Calu3 (cell line): Measurements from ENCODE around the gene TRPV4. TPM values are rescaled to one million over a fixed set of nuclear protein-coding genes. Genes with fewer than 3 reads are reported as not detected.

ENCODE experiments used
- BruUV-seq: library from RNA; stranded (reverse); fragments of 400-500 nt; replicated peaks from 2 replicates; lab custom pipeline; 2021; lab: Mats Ljungman, UMichigan
- CTCF ChIA-PET: fragments of 300-600 bp; sonication (Branson Sonifier 250); formaldehyde crosslinking; loops from one replicate; lab custom pipeline; 2022; ENCODE audit warnings: antibody characterized with exemption; lab: Charles Lee
- DNase-seq: peaks from one replicate; pipeline ENCODE4 v3.0.0; 2022
- H3K27ac Mint-ChIP-seq: one replicate; pipeline ENCODE4 v1.8.0; 2022; ENCODE audit warnings: mixed read lengths; ENCODE audit not compliant: unreplicated experiment
- H3K27me3 Mint-ChIP-seq: one replicate; pipeline ENCODE4 v1.8.0; 2022; ENCODE audit warnings: mixed read lengths; ENCODE audit not compliant: unreplicated experiment
- H3K36me3 Mint-ChIP-seq: one replicate; pipeline ENCODE4 v1.8.0; 2022; ENCODE audit warnings: mild to moderate bottlenecking, moderate library complexity, mixed read lengths; ENCODE audit not compliant: insufficient read depth, unreplicated experiment
- H3K4me1 Mint-ChIP-seq: one replicate; pipeline ENCODE4 v1.8.0; 2022; ENCODE audit warnings: mild to moderate bottlenecking, low read depth, mixed read lengths; ENCODE audit not compliant: unreplicated experiment
- H3K4me3 Mint-ChIP-seq: one replicate; pipeline ENCODE4 v1.8.0; 2022; ENCODE audit warnings: mild to moderate bottlenecking, low read depth, moderate library complexity, mixed read lengths; ENCODE audit not compliant: unreplicated experiment
- H3K9me3 Mint-ChIP-seq: one replicate; pipeline ENCODE4 v1.8.0; 2022; ENCODE audit warnings: low read depth, mixed read lengths; ENCODE audit not compliant: unreplicated experiment
- intact Hi-C: fragments of 100-400 bp; cut with micrococcal nuclease; formaldehyde crosslinking; loops from one replicate; pipeline ENCODE4 v1.10.0; 2022; ENCODE audit not compliant: unreplicated experiment
- total RNA-seq: library from RNA; stranded (reverse); gene quantifications from 2 replicates; pipeline ENCODE4 v1.2.3, GENCODE V29; 2022
- TF ChIP-seq, protein P1 (sequence below): fragments of 200-600 bp; IDR thresholded peaks from one replicate; pipeline ENCODE4 v1.8.0; 2022; ENCODE audit warnings: antibody characterized with exemption; ENCODE audit not compliant: unreplicated experiment

TRPV4 gene
- total RNA-seq, 1 experiment from 2014 or later, result 25.3 TPM

DNA sequence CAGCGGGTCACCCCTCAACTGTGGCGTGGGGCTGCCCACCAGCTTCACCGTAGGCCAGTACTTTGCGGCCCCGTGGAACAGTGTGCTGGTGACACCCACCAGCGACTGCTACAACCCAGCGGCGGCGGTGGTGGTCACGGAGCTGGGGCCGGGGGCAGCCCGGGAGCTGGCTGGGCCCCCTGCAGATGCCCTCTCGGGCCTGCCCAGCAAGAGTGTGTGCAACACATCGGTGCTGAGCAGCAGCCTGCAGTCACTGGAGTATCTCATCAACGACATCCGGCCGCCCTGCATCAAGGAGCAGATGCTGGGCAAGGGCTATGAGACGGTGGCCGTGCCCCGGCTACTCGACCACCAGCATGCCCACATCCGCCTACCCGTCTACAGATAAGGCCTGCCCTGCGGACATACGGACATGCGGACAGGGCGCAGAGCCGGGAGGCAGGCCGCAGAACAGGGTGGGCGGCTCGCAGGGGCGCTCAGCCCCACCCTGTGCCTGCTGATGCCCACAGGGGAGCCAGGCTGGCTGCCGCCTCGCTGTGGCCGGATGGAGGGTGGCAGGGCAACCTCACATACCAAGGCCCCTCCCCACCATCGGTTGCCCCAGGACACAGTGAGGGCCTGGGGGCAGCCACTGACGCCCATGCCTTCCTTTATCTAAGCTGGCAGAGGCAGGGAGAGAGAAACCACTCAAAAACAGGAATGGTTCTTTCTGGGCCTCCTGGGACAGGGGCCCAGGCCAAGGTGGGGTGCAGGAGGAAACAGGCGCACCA, 64.1 kb downstream of the TRPV4 start:
- H3K27ac Mint-ChIP-seq, result no peak overlapping the region
- H3K27me3 Mint-ChIP-seq, result no peaks in the 10 kb centered on the region
- H3K9me3 Mint-ChIP-seq, result no peaks in the 10 kb centered on the region
- intact Hi-C loops, result no loop called here
- CTCF ChIA-PET, result no interaction called here
- H3K4me1 Mint-ChIP-seq, result peaks cover 10% of the 10 kb centered on the region
- TF ChIP-seq, protein P1, sequence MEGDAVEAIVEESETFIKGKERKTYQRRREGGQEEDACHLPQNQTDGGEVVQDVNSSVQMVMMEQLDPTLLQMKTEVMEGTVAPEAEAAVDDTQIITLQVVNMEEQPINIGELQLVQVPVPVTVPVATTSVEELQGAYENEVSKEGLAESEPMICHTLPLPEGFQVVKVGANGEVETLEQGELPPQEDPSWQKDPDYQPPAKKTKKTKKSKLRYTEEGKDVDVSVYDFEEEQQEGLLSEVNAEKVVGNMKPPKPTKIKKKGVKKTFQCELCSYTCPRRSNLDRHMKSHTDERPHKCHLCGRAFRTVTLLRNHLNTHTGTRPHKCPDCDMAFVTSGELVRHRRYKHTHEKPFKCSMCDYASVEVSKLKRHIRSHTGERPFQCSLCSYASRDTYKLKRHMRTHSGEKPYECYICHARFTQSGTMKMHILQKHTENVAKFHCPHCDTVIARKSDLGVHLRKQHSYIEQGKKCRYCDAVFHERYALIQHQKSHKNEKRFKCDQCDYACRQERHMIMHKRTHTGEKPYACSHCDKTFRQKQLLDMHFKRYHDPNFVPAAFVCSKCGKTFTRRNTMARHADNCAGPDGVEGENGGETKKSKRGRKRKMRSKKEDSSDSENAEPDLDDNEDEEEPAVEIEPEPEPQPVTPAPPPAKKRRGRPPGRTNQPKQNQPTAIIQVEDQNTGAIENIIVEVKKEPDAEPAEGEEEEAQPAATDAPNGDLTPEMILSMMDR, result no peak
- peaks cover 11% of the 10 kb centered on the region for H3K36me3 Mint-ChIP-seq
- no TSS peak for BruUV-seq
- no peak for DNase-seq
- H3K4me3 Mint-ChIP-seq, result no peak overlapping the region

GRCh38 chr12:109767991-109768900, 65.0 kb downstream of the TRPV4 start:
- H3K4me3 Mint-ChIP-seq, result no peak overlapping the region
- peaks cover 10% of the 10 kb centered on the region for H3K4me1 Mint-ChIP-seq
- intact Hi-C loops, result no loop called here
- DNase-seq, result no peak
- no peaks in the 10 kb centered on the region for H3K27me3 Mint-ChIP-seq
- no peak overlapping the region for H3K27ac Mint-ChIP-seq
- BruUV-seq, result no TSS peak
- H3K9me3 Mint-ChIP-seq, result no peaks in the 10 kb centered on the region
- CTCF ChIA-PET, result no interaction called here
- H3K36me3 Mint-ChIP-seq, result peaks cover 14% of the 10 kb centered on the region
- TF ChIP-seq, protein P1, result no peak

GRCh38 chr12:109767456-109767855, 65.7 kb downstream of the TRPV4 start:
- Mint-ChIP-seq H3K27ac (no peak overlapping the region), H3K4me1 (peaks cover 7% of the 10 kb centered on the region), H3K9me3 (no peaks in the 10 kb centered on the region), H3K4me3 (no peak overlapping the region), H3K36me3 (peaks cover 9% of the 10 kb centered on the region), H3K27me3 (no peaks in the 10 kb centered on the region)
- TF ChIP-seq, protein P1, result no peak
- DNase-seq, result no peak
- CTCF ChIA-PET, result no interaction called here
- no TSS peak for BruUV-seq
- intact Hi-C loops, result no loop called here

GRCh38 chr12:109766251-109766778, 66.9 kb downstream of the TRPV4 start:
- no peaks in the 10 kb centered on the region for H3K27me3 Mint-ChIP-seq
- H3K4me3 Mint-ChIP-seq, result no peak overlapping the region
- no TSS peak for BruUV-seq
- no peak overlapping the region for H3K27ac Mint-ChIP-seq
- TF ChIP-seq, protein P1, result no peak
- peaks cover 11% of the 10 kb centered on the region for H3K36me3 Mint-ChIP-seq
- intact Hi-C loops, result no loop called here
- H3K4me1 Mint-ChIP-seq, result peaks cover 7% of the 10 kb centered on the region
- no peaks in the 10 kb centered on the region for H3K9me3 Mint-ChIP-seq
- CTCF ChIA-PET, result interaction anchor here (1.4 kb wide), 1 partner anchor 8 kb away, joined by 4 read pairs; no protein-coding TSS in a partner anchor
- DNase-seq, result no peak
